Keratinocyte (primary cell): ENCODE data around the gene SKIC8. TPM values are rescaled to one million over a fixed set of nuclear protein-coding genes. Genes with fewer than 3 reads are reported as not detected.

Experiments
- DNase-seq: peaks from one replicate; pipeline ENCODE4 v3.0.0-alpha.2; 2011; ENCODE audit warnings: low read depth, missing footprints, low spot score
- FAIRE-seq: peaks from 2 replicates; lab custom pipeline; 2011; peaks lifted over from hg19 to GRCh38; lab: Jason Lieb, UNC
- H2AFZ ChIP-seq: 2 replicates; pipeline ENCODE4 v1.6.0; 2012; ENCODE audit warnings: low read length, control low read depth, inconsistent platforms; ENCODE audit not compliant: control insufficient read depth
- H3K27ac ChIP-seq: 2 replicates; pipeline ENCODE4 v1.5.1; 2011; ENCODE audit warnings: low read length; ENCODE audit not compliant: control insufficient read depth, insufficient read depth
- H3K27me3 ChIP-seq: 3 replicates; pipeline ENCODE4 v1.6.0; 2011; ENCODE audit warnings: low read length; ENCODE audit not compliant: control insufficient read depth, insufficient read depth; ENCODE audit errors: extremely low read depth
- H3K36me3 ChIP-seq, 2 experiments: 2 replicates in 1 of 2; 3 replicates in 1 of 2; pipeline ENCODE4 v1.5.1; 2011; ENCODE audit warnings: low read length in 2 of 2, mild to moderate bottlenecking in 1 of 2; ENCODE audit not compliant: control insufficient read depth in 2 of 2, insufficient read depth in 2 of 2; ENCODE audit errors: extremely low read depth in 1 of 2
- H3K4me1 ChIP-seq: 3 replicates; pipeline ENCODE4 v1.5.1; 2011; ENCODE audit warnings: low read length; ENCODE audit not compliant: control insufficient read depth, insufficient read depth; ENCODE audit errors: extremely low read depth
- H3K4me2 ChIP-seq: 3 replicates; pipeline ENCODE4 v1.6.0; 2011; ENCODE audit warnings: low read depth, low read length; ENCODE audit not compliant: control insufficient read depth, insufficient read depth; ENCODE audit errors: extremely low read depth
- H3K4me3 ChIP-seq, 3 experiments: fragments of 200-600 bp in 1 of 3; sonication (generic) in 1 of 3; 2 replicates in 2 of 3; 3 replicates in 1 of 3; pipeline ENCODE4 v1.5.1; 2011 to 2016; ENCODE audit warnings: low read length in 3 of 3, mild to moderate bottlenecking in 3 of 3, control low read depth in 2 of 3, inconsistent platforms in 1 of 3, low read depth in 1 of 3, mixed read lengths in 1 of 3, mixed run types in 1 of 3, moderate library complexity in 1 of 3; ENCODE audit not compliant: control insufficient read depth in 2 of 3, insufficient read depth in 2 of 3; ENCODE audit errors: extremely low read depth in 1 of 3
- H3K79me2 ChIP-seq: 2 replicates; pipeline ENCODE4 v1.6.0; 2012; ENCODE audit warnings: low read length; ENCODE audit not compliant: control insufficient read depth, insufficient read depth
- H3K9ac ChIP-seq: 3 replicates; pipeline ENCODE4 v1.6.0; 2011; ENCODE audit warnings: low read length; ENCODE audit not compliant: control insufficient read depth, insufficient read depth; ENCODE audit errors: extremely low read depth
- H3K9me1 ChIP-seq: 3 replicates; pipeline ENCODE4 v1.6.0; 2011; ENCODE audit warnings: low read length; ENCODE audit not compliant: control insufficient read depth, insufficient read depth; ENCODE audit errors: extremely low read depth
- H3K9me3 ChIP-seq: 2 replicates; pipeline ENCODE4 v1.5.1; 2012; ENCODE audit warnings: low read depth, low read length; ENCODE audit not compliant: control insufficient read depth
- H4K20me1 ChIP-seq: 3 replicates; pipeline ENCODE4 v1.6.0; 2011; ENCODE audit warnings: low read length; ENCODE audit not compliant: control insufficient read depth, insufficient read depth; ENCODE audit errors: extremely low read depth
- CTCF ChIP-seq, 3 experiments: IDR thresholded peaks in 1 of 3; conservative IDR thresholded peaks in 1 of 3; optimal IDR thresholded peaks in 1 of 3; 2 replicates in 2 of 3; 3 replicates in 1 of 3; pipeline versions ENCODE3 to v1.5.1; 2011; ENCODE audit warnings: low read length in 3 of 3, mild to moderate bottlenecking in 3 of 3, moderate library complexity in 2 of 3, control low read depth in 1 of 3, inconsistent platforms in 1 of 3; ENCODE audit not compliant: insufficient read depth in 2 of 3; ENCODE audit errors: extremely low read depth in 1 of 3
- EZH2 ChIP-seq: IDR thresholded peaks from one replicate; pipeline ENCODE4 v1.6.1; 2012; ENCODE audit warnings: inconsistent platforms, mild to moderate bottlenecking, low read length, moderate library complexity
- dilution Hi-C: fragments of 300-500 bp; cut with MboI; formaldehyde crosslinking; loops from one replicate; pipeline ENCODE4 v1.7.0; 2020; ENCODE audit warnings: low sequenced_read_pairs; ENCODE audit not compliant: extremely low pct_ligation_motif_present
- polyA plus RNA-seq, 5 experiments: library from polyadenylated mRNA; depleted of rRNA in 3 of 5; stranded (reverse) in 3 of 5; stranded (forward) in 1 of 5; unstranded in 1 of 5; fragments of >200 nt; gene quantifications; 1 replicate in 1 of 5; 2 replicates in 3 of 5; 3 replicates in 1 of 5; pipeline versions ENCODE4 v1.2.1 to v1.2.3, GENCODE V29; 2011 to 2012; ENCODE audit warnings: missing spikeins in 2 of 5, low read depth in 1 of 5, low replicate concordance in 1 of 5

The SKIC8 gene
- polyA plus RNA-seq, 1 donor (not counting 4 experiments of a cell fraction or from before 2014, with no cell fraction given): 101 TPM

- dilution Hi-C loops: no loop called here
- H3K4me1 ChIP-seq: no peaks in the 10 kb centered on the region
- FAIRE-seq: no peak
- no peak overlapping the region for H3K4me2 ChIP-seq
- H3K9me3 ChIP-seq: no peaks in the 10 kb centered on the region
- H3K27ac ChIP-seq: no peak overlapping the region
- H3K27me3 ChIP-seq: no peaks in the 10 kb centered on the region
- H3K36me3 ChIP-seq: no peaks in the 10 kb centered on the region
- no peak overlapping the region for H2AFZ ChIP-seq
- no peaks in the 10 kb centered on the region for H3K9me1 ChIP-seq
- no peaks in the 10 kb centered on the region for H3K79me2 ChIP-seq
- DNase-seq: no peak
- no peak for TF ChIP-seq CTCF (optimal IDR thresholded peaks at IDR 0.05 in 1 of 3, IDR thresholded peaks at IDR 0.05 in 1 of 3, conservative IDR thresholded peaks at IDR 0.05 in 1 of 3; ENCODE audit: extremely low read depth in 1 of 3, insufficient read depth in 2 of 3, low read length in 3 of 3)
- TF ChIP-seq EZH2: no peak
- no peak overlapping the region for H3K4me3 ChIP-seq
- no peaks in the 10 kb centered on the region for H4K20me1 ChIP-seq
- no peak overlapping the region for H3K9ac ChIP-seq
Measured at GRCh38 chr15:78243491-78243941, 55.9 kb downstream of the SKIC8 start.

GRCh38 chr15:78243058-78243457, 56.4 kb downstream of the SKIC8 start:
- TF ChIP-seq EZH2 (no peak), CTCF (optimal IDR thresholded peaks at IDR 0.05 in 1 of 3, IDR thresholded peaks at IDR 0.05 in 1 of 3, conservative IDR thresholded peaks at IDR 0.05 in 1 of 3; ENCODE audit: extremely low read depth in 1 of 3, insufficient read depth in 2 of 3, low read length in 3 of 3) (no peak)
- FAIRE-seq: no peak
- no peak for DNase-seq
- Histone ChIP-seq H3K4me1 (no peaks in the 10 kb centered on the region), H3K9ac (no peak overlapping the region), H3K27ac (no peak overlapping the region), H3K36me3 (no peaks in the 10 kb centered on the region), H2AFZ (no peak overlapping the region), H4K20me1 (no peaks in the 10 kb centered on the region), H3K4me3 (no peak overlapping the region), H3K27me3 (no peaks in the 10 kb centered on the region), H3K79me2 (no peaks in the 10 kb centered on the region), H3K9me3 (no peaks in the 10 kb centered on the region), H3K9me1 (no peaks in the 10 kb centered on the region), H3K4me2 (no peak overlapping the region)
- dilution Hi-C loops: no loop called here
